NT2/D1 (cell line): Measurements from ENCODE around the gene EDC4.

Source experiments
- DNase-seq: peaks from one replicate; pipeline ENCODE4 v3.0.0-alpha.2; 2011; ENCODE audit warnings: low read depth, low spot score
- H3K27me3 ChIP-seq: 2 replicates; pipeline ENCODE4 v1.6.0; 2011; ENCODE audit warnings: mild to moderate bottlenecking; ENCODE audit not compliant: insufficient read length, insufficient read depth
- H3K36me3 ChIP-seq: 2 replicates; pipeline ENCODE4 v1.6.1; 2011; ENCODE audit warnings: mild to moderate bottlenecking, low read length, mixed read lengths; ENCODE audit not compliant: insufficient read depth, insufficient read length
- H3K4me1 ChIP-seq: 2 replicates; pipeline ENCODE4 v1.5.1; 2011; ENCODE audit not compliant: insufficient read depth, insufficient read length
- H3K4me3 ChIP-seq: 2 replicates; pipeline ENCODE4 v1.5.1; 2011; ENCODE audit warnings: low read depth; ENCODE audit not compliant: insufficient read length
- H3K9ac ChIP-seq: 2 replicates; pipeline ENCODE4 v1.6.0; 2011; ENCODE audit warnings: low read depth; ENCODE audit not compliant: insufficient read length
- H3K9me3 ChIP-seq: 2 replicates; pipeline ENCODE4 v1.5.1; 2011; ENCODE audit warnings: mild to moderate bottlenecking, low read length; ENCODE audit not compliant: insufficient read depth
- SUZ12 ChIP-seq: IDR thresholded peaks from 2 replicates; pipeline ENCODE4 v1.6.1; 2011; ENCODE audit not compliant: insufficient read length, insufficient read depth; ENCODE audit errors: extremely low read depth
- YY1 ChIP-seq: IDR thresholded peaks from 2 replicates; pipeline ENCODE4 v1.6.1; 2011; ENCODE audit not compliant: insufficient read length, insufficient read depth
- ZNF274 ChIP-seq: IDR thresholded peaks from 2 replicates; pipeline ENCODE4 v1.6.1; 2011; ENCODE audit warnings: mild to moderate bottlenecking, low read depth, low read length

Gene EDC4

DNA sequence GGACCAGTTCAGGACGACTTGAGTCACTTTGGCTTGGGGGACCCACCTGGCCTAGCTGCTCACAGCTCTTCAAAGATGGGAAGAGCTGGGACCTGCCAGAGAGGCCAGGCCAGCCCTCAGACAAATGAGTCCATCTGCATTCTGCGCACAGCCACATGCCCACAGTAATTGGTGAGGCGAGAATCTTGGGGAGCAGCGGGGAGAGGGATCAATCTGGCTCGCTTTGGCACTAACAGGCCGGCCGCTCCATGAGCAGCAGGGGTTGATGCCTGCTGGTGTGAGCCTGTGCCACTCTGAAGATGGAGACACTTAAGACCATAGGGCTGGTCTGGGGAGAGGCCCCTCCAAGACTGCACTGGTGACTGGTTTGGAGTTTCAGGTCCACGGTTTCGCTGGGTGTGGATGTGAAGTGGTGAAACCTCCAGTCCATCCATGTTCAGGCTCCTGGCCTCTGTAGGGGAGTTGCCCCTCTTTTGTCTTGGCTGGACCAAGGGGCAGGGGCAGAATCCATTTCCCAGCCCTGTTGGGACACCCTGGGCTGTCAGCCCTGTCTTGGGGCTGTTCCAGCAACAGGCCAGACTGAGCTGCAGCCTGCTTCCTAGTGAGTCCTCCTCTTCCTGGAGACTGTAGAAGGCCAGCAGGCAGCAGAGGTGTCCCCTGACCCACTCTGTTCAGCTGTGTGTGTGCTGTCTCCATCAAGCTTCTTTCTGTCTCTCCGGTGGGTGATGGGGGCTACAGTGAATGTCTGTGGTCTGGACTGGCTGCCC, 51.5 kb downstream of the EDC4 start:
- H3K9me3 ChIP-seq: no peaks in the 10 kb centered on the region
- no peak overlapping the region for H3K4me3 ChIP-seq
- no peak for DNase-seq
- TF ChIP-seq YY1 (no peak), SUZ12 (no peak), ZNF274 (no peak)
- H3K36me3 ChIP-seq: peaks cover 58% of the 10 kb centered on the region
- H3K27me3 ChIP-seq: no peaks in the 10 kb centered on the region
- H3K4me1 ChIP-seq: peaks cover 20% of the 10 kb centered on the region
- H3K9ac ChIP-seq: no peak overlapping the region

DNA sequence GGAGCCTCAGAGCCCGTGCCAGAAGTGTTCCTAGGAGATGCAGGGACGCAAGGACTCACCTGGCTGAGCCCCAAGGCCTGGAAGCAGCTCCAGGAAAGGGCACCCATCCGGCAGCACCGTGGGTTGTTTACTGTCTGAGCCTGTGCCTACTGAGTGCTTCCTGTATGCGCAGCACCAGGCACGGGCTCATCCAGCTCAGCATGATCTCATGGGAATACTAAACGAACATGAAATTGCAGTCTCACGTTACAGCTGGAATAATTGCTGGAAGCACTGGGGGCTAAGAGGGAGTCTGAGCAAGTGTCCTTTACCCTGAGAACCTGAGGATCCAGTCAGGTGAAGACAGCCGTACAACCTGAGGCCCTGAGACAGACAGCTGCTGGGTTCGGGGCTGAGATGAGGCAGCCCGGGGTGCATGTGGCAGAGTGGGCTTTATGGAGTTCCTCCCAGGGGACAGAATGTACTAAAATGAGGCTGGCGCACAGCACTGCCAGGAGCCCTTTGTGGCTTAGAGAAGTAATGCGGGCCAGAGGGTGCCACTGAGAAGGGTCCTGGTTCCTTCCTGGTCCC, 53.4 kb downstream of the EDC4 start:
- peaks cover 17% of the 10 kb centered on the region for H3K4me1 ChIP-seq
- H3K36me3 ChIP-seq: peaks cover 67% of the 10 kb centered on the region
- H3K27me3 ChIP-seq: no peaks in the 10 kb centered on the region
- no peaks in the 10 kb centered on the region for H3K9me3 ChIP-seq
- H3K4me3 ChIP-seq: no peak overlapping the region
- no peak for DNase-seq
- no peak for TF ChIP-seq ZNF274
- TF ChIP-seq SUZ12: no peak
- TF ChIP-seq YY1: no peak
- no peak overlapping the region for H3K9ac ChIP-seq

DNA sequence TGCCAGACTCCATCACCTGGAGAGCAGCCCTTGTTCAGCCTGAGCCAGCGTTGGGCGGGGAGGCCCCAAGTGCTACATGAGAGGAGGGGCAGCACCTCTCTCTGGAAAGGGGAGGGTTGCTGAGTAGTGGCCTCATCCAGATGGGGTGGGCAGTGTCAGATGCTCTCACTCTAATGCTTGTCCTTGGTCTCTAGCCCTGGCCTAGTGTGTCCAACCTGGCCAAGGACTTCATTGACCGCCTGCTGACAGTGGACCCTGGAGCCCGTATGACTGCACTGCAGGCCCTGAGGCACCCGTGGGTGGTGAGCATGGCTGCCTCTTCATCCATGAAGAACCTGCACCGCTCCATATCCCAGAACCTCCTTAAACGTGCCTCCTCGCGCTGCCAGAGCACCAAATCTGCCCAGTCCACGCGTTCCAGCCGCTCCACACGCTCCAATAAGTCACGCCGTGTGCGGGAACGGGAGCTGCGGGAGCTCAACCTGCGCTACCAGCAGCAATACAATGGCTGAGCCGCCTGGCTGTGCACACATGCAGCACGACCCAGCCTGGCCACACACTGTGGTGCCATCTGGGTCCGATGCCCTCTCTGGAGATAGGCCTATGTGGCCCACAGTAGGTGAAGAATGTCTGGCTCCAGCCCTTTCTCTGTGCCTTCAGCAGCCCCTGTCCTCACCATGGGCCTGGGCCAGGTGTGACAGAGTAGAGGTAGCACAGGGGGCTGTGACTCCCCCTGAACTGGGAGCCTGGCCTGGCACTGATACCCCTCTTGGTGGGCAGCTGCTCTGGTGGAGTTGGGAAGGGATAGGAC, 54.5 kb downstream of the EDC4 start:
- no peak for DNase-seq
- peaks cover 21% of the 10 kb centered on the region for H3K4me1 ChIP-seq
- peaks cover 78% of the 10 kb centered on the region for H3K36me3 ChIP-seq

DNA sequence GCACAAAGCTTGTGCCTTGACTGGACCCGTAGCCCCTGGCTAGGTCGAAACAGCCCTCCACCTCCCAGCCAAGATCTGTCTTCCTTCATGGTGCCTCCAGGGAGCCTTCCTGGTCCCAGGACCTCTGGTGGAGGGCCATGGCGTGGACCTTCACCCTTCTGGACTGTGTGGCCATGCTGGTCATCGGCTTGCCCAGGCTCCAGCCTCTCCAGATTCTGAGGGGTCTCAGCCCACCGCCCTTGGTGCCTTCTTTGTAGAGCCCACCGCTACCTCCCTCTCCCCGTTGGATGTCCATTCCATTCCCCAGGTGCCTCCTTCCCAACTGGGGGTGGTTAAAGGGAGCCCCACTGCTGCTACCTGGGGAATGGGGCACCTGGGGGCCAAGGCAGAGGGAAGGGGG, 55.3 kb downstream of the EDC4 start:
- Histone ChIP-seq H3K9ac (peak overlapping the region; percentile 32), H3K36me3 (peaks cover 75% of the 10 kb centered on the region), H3K27me3 (no peaks in the 10 kb centered on the region), H3K4me3 (no peak overlapping the region), H3K4me1 (peaks cover 21% of the 10 kb centered on the region), H3K9me3 (no peaks in the 10 kb centered on the region)
- DNase-seq: no peak
- TF ChIP-seq YY1: no peak
- TF ChIP-seq SUZ12: no peak
- TF ChIP-seq ZNF274: no peak

More for the DNA sequence above, 54.5 kb downstream of the EDC4 start:
- H3K9ac ChIP-seq: no peak overlapping the region
- no peak overlapping the region for H3K4me3 ChIP-seq
- TF ChIP-seq YY1 (no peak), SUZ12 (no peak), ZNF274 (no peak)
- H3K27me3 ChIP-seq: no peaks in the 10 kb centered on the region
- H3K9me3 ChIP-seq: no peaks in the 10 kb centered on the region

DNA sequence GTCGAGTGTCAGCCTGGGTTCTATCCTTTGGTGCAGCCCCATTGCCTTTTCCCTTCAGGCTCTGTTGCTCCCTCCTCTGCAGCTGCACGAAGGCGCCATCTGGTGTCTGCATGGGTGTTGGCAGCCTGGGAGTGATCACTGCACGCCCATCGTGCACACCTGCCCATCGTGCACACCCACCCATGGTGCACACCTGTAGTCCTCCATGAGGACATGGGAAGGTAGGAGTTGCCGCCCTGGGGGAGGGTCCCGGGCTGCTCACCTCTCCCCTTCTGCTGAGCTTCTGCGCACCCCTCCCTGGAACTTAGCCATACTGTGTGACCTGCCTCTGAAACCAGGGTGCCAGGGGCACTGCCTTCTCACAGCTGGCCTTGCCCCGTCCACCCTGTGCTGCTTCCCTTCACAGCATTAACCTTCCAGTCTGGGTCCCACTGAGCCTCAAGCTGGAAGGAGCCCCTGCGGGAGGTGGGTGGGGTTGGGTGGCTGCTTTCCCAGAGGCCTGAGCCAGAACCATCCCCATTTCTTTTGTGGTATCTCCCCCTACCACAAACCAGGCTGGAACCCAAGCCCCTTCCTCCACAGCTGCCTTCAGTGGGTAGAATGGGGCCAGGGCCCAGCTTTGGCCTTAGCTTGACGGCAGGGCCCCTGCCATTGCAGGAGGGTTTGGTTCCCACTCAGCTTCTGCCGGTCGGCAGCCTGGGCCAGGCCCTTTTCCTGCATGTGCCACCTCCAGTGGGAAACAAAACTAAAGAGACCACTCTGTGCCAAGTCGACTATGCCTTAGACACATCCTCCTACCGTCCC, 55.9 kb downstream of the EDC4 start:
- Histone ChIP-seq H3K9ac (no peak overlapping the region), H3K4me1 (peaks cover 21% of the 10 kb centered on the region), H3K4me3 (no peak overlapping the region), H3K36me3 (peaks cover 71% of the 10 kb centered on the region), H3K9me3 (no peaks in the 10 kb centered on the region), H3K27me3 (no peaks in the 10 kb centered on the region)
- no peak for DNase-seq
- TF ChIP-seq YY1 (no peak), ZNF274 (no peak), SUZ12 (no peak)

DNA sequence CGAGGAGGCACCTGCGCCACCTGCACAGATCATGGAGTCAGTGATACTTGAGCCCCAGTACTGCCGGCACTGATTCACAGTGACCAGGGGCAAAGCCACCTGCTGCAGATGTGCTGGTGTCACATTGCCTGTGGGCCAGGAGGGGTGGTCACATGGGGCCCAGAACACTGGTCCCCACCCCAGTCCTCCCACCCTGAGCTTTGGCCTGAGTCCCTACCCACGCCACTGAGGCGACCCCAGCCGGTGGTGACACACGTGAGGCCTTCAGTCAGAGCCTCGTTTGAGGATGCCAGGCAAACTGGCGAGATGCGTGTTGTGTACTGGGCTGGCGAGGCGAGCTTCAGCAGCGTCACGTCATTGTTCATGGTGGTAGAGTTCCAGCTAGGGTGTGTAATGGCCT, 57.3 kb downstream of the EDC4 start:
- Histone ChIP-seq H3K9ac (no peak overlapping the region), H3K27me3 (no peaks in the 10 kb centered on the region), H3K4me3 (no peak overlapping the region), H3K4me1 (peaks cover 32% of the 10 kb centered on the region), H3K36me3 (peaks cover 69% of the 10 kb centered on the region), H3K9me3 (no peaks in the 10 kb centered on the region)
- DNase-seq: no peak
- no peak for TF ChIP-seq YY1
- no peak for TF ChIP-seq ZNF274
- TF ChIP-seq SUZ12: no peak
